HEK293T (cell line): ENCODE measurements around the gene PCDHAC1.

Experiments
- CTCF ChIA-PET: fragments of 350-600 bp; formaldehyde crosslinking; extraction: SDS; loops from one replicate; lab custom pipeline; 2021; ENCODE audit warnings: antibody characterized with exemption, inconsistent platforms; lab: Yijun Ruan, JAX
- POLR2A ChIA-PET: fragments of 350-600 bp; formaldehyde crosslinking; extraction: SDS; loops from one replicate; lab custom pipeline; 2020; ENCODE audit warnings: antibody characterized with exemption, inconsistent platforms; lab: Yijun Ruan, JAX
- DNase-seq: peaks from one replicate; pipeline ENCODE4 v3.0.0; 2012; ENCODE audit warnings: mixed read lengths; ENCODE audit errors: extremely low spot score
- ARNT ChIP-seq: fragments of 450-650 bp; IDR thresholded peaks from 2 replicates; pipeline ENCODE4 v1.6.1; 2017; ENCODE audit warnings: mild to moderate bottlenecking
- BHLHE40 ChIP-seq: fragments of 450-650 bp; IDR thresholded peaks from 2 replicates; pipeline ENCODE4 v1.6.1; 2016; ENCODE audit warnings: mild to moderate bottlenecking, moderate library complexity, borderline replicate concordance
- CTBP1 ChIP-seq: fragments of 450-650 bp; IDR thresholded peaks from 2 replicates; pipeline ENCODE4 v1.6.1; 2016; ENCODE audit warnings: borderline replicate concordance
- ELF4 ChIP-seq: fragments of 450-650 bp; IDR thresholded peaks from 2 replicates; pipeline ENCODE4 v1.6.1; 2017; ENCODE audit warnings: antibody characterized with exemption
- FOXK2 ChIP-seq: fragments of 450-650 bp; IDR thresholded peaks from 2 replicates; pipeline ENCODE4 v1.6.1; 2016; ENCODE audit warnings: mild to moderate bottlenecking
- FOXM1 ChIP-seq: fragments of 450-650 bp; IDR thresholded peaks from 2 replicates; pipeline ENCODE4 v1.6.1; 2017; ENCODE audit warnings: mild to moderate bottlenecking, borderline replicate concordance
- HDGF ChIP-seq: fragments of 450-650 bp; IDR thresholded peaks from 2 replicates; pipeline ENCODE4 v1.6.1; 2017; ENCODE audit warnings: antibody characterized with exemption, borderline replicate concordance
- L3MBTL2 ChIP-seq: fragments of 450-650 bp; conservative IDR thresholded peaks from 2 replicates; pipeline ENCODE4 v1.6.1; 2016; ENCODE audit warnings: mild to moderate bottlenecking
- LEF1 ChIP-seq: fragments of 450-650 bp; IDR thresholded peaks from 2 replicates; pipeline ENCODE4 v1.6.1; 2017; ENCODE audit warnings: mild to moderate bottlenecking, borderline replicate concordance
- NFRKB ChIP-seq: fragments of 450-650 bp; IDR thresholded peaks from 2 replicates; pipeline ENCODE4 v1.6.1; 2016; ENCODE audit warnings: mild to moderate bottlenecking, moderate library complexity
- PKNOX1 ChIP-seq: fragments of 450-650 bp; IDR thresholded peaks from 2 replicates; pipeline ENCODE4 v1.6.1; 2016
- SP1 ChIP-seq: fragments of 450-650 bp; IDR thresholded peaks from 2 replicates; pipeline ENCODE4 v1.6.1; 2017
- SUZ12 ChIP-seq: fragments of 450-650 bp; IDR thresholded peaks from 2 replicates; pipeline ENCODE4 v1.6.1; 2016; ENCODE audit warnings: mild to moderate bottlenecking
- TARDBP ChIP-seq: fragments of 450-650 bp; IDR thresholded peaks from 2 replicates; pipeline ENCODE4 v1.6.1; 2016
- ZNF384 ChIP-seq: fragments of 450-650 bp; IDR thresholded peaks from 2 replicates; pipeline ENCODE4 v1.6.1; 2016

PCDHAC1 gene

GRCh38 chr5:140978260-140978659 is 52.2 kb downstream of the PCDHAC1 start:
- POLR2A ChIA-PET: interaction anchor here (0.8 kb wide), 1 partner anchor 12 kb away, joined by 3 read pairs; the partner anchor contains the start of gene PCDHAC2
- no peak for DNase-seq
- CTCF ChIA-PET: no interaction called here
- TF ChIP-seq FOXM1: no peak
- TF ChIP-seq L3MBTL2: no peak
- no peak for TF ChIP-seq LEF1
- no peak for TF ChIP-seq SUZ12
- TF ChIP-seq NFRKB: no peak
- no peak for TF ChIP-seq TARDBP
- TF ChIP-seq CTBP1: no peak
- no peak for TF ChIP-seq SP1
- no peak for TF ChIP-seq PKNOX1
- no peak for TF ChIP-seq ARNT
- TF ChIP-seq FOXK2: no peak
- TF ChIP-seq ELF4: no peak
- TF ChIP-seq HDGF: no peak
- TF ChIP-seq ZNF384: no peak

GRCh38 chr5:140978983-140979382 is 52.9 kb downstream of the PCDHAC1 start:
- CTCF ChIA-PET: no interaction called here
- no peak for DNase-seq
- POLR2A ChIA-PET: interaction anchor here (0.8 kb wide), 1 partner anchor 13 kb away, joined by 3 read pairs; the partner anchor contains the start of gene PCDHAC2
- no peak for TF ChIP-seq SUZ12
- TF ChIP-seq LEF1: no peak
- no peak for TF ChIP-seq NFRKB
- TF ChIP-seq L3MBTL2: no peak
- TF ChIP-seq CTBP1: no peak
- no peak for TF ChIP-seq BHLHE40
- no peak for TF ChIP-seq FOXK2
